GM18907 (cell line): Measurements from ENCODE around the gene RTN3.
"Not testable (repeated sequence)": the region's sequence is repeated elsewhere in the genome, so short reads cannot be mapped to it uniquely, and the experiment has no call there.

Experiments
- ATAC-seq: cut with Tn5 transposase; IDR thresholded peaks from one replicate; pipeline ENCODE4 v1.9.1; 2021; ENCODE audit warnings: mild to moderate bottlenecking, moderate library complexity; ENCODE audit not compliant: unreplicated experiment

RTN3 gene

DNA sequence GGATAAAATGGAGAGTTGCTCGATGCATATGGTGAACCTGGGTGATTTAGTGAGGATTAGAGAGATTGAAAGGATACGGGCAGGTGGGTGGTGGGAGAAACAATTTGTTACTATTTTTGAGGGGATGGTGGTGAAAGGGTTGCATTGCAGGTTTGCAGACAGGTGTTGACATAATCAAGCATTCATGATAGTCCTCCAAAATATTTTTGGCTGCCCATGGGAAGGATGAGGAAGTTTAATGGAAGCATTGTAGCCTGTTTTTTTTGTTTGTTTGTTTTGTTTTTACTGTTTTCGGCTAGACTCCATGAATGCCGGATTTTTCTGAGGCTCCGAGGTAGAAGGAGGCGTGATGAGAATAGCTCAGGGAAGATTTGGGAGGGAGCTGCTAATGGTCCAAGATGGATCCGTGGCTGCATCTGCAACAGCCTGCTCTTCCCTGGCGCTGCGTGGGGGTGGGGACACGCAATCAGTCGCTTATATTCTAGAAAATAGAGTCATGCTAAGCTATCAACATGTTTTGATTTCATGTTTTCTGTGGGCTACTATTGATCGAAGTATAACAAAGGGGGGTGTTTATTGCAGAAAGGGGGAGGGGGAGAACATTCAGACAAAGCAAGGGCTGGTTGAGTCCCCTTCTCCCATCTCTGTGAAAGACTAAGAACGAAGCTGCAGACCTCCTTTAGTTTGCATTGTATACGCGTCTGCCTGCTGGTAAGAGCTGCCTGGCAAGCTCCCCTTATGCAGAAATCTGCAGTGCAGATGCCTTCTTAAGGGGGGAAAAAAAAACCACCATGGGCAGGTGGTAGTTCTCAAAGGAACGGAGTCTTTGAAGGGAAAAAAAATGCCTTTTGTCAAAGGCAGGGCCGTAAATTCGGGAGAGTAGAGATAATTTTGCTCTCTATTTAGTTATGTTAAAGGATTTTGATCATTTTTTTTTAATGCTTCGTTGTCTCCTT, 1.0 kb downstream of the RTN3 start:
- peak; percentile 11 for ATAC-seq

DNA sequence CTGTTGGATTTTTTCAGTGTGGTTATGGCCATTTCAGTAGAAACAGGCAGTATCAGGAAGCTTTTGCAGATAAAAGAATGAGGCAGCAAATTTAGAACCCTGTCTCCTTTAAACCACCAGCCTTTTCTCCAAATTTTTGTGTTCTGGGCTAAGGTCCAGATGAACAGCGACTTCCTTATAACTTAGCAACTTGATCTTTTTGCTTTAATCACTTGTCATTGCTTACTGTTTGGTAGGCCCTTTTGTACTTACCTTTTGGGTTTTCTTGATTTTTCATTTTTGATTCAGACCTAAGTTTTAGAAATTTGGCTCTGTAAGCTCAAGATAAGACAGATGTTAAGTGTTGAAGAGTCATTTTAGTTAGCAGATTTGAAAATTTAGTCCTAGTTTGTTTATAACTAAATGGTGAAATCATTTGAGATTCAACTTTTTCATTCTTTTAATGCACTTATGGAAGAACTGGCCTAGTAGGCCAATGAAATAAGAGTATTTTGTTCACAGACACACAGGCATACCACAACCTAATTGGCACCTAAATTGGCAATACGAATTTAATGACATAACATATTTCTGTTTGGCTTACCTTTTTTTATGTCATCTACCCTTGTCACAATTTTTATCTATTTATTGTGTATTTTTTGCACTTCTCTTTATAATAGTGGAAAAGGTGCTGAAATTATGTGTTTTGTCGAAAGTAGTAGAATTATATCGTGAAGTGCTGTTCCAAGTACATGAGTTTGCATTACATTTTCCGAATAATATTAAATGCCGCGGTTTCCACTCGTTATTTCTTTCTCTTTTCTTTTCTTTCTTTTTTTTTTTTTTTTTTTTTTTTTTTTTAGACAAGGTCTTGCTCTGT, 2.1 kb downstream of the RTN3 start:
- ATAC-seq: no peak

DNA sequence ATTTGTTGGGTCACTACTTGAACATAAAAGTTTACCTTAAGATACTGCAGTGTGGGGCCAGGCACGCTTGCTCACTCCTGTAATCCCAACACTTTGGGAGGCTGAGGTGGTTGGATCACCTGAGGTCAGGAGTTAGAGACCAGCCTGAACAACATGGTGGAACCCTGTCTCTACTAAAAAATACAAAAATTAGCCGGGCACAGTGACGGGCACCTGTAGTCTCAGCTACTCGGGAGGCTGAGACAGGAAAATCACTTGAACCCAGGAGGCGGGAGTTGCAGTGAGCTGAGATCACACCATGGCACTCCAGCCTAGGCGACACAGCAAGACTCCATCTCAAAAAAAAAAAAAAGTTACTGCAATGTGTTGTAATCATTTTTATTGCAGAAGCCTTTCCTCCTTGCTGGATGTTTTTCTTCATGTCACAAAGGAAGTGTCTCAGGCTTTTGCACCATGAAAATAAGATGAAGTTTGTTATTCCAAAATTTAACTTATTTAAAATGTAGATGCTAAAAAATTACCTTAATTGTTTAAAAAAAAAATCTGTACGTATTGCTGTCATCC, 3.9 kb downstream of the RTN3 start:
- not testable (repeated sequence) for ATAC-seq

DNA sequence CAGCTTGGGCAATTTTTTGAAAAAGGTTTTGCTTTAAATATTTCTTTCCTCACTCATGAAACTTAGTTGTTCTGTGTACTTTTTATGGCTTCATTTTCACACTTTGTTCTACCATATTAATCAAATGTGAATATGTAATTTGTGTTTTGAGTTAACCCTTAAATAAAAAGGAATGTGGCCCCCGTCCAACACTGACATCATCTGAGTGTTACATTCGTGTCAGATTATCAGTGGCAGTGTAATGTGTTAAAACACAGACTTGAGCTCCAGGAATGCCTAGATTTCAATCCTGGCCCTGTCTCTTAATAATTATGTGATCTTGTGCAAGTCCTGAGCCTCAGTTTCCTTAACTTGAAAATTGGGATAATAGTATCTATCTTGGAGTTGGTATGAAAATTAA, 5.6 kb downstream of the RTN3 start:
- no peak for ATAC-seq

DNA sequence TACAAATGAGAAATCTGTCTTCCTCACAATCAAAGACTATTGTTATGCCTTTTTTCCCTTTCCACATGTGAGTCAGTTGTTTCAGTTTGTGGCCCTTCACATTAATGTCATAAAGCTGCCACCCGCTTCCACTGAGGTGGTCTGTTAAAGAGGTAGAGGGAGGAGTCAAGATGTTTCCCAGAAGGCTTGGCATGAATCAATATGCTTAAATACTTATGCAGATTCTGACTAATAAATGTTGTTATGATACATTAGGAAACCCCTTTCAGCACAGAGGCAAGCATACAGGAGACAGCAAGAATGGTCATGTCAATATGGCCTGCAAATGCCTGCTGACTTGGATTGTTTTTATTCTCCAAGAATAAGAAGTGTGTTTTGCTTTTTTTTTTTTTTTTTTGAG, 6.5 kb downstream of the RTN3 start:
- ATAC-seq: no peak

DNA sequence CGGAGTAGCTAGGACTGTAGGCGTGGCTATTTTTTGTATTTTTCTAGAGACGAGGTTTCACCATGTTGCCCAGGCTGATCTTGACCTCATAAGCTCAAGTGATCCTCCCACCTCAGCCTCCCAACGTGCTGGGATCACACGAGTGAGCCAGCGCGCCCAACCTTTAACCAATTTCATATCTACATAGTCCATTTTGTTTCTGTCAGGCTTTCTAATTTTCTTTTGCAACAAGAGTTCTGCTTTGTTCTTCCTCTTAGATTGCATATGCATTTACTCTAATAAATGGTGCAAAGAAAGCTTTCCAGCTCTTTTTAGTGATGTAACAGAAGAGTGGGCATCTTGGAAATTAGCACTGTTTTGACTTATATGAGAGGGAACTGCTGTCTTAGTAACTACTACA, 13.3 kb downstream of the RTN3 start:
- ATAC-seq: no peak

DNA sequence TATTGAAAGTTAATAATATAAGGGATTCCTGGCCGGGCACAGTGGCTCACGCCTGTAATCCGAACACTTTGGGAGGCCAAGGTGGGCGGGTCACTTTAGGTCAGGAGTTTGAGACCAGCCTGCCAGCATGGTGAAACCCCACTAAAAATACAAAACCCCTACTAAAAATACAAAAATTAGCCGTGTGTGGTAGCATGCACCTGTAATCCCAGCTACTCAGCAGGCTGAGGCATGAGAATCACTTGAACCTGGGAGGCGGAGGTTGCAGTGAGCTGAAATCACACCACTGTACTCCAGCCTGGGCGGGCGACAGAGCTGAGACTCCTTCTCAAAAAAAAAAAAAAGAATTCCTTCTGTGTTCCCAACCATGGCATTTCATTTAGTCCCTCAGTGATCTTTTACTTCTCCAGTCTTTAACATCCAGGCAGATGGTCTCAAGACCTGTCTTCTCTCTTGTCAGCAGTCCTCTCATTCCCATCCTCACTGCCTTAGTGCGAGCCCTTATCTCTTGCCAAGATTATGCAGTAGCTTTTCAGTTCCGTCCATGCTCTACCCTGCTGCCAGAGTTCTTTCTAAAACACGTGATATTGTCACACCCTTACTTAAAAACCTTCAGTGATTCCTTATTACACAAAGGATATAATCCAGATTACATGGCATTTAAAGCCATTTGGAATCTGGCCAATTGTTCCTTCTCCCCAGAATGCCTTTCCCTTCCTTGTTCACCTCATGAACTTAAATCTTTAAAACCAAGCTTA, 17.9 kb downstream of the RTN3 start:
- no peak for ATAC-seq

DNA sequence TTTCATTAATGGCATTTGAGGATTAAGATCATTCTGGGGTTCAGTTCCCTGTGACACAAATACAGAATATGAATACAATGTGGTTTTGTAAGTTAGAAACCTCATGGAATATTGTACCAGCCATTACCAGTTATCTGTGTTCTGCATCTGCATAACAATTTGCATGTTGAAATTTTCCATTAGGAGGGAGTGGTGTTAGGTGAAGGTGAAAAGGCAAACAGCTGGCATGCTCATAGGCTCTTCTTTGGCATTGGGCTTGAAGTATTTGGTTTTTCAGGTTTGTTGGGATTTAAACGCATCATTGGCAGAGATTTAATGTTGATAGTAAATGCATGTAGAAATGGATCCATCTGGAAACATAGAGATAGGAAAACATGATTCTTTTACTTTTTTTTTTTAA, 18.6 kb downstream of the RTN3 start:
- ATAC-seq: no peak

DNA sequence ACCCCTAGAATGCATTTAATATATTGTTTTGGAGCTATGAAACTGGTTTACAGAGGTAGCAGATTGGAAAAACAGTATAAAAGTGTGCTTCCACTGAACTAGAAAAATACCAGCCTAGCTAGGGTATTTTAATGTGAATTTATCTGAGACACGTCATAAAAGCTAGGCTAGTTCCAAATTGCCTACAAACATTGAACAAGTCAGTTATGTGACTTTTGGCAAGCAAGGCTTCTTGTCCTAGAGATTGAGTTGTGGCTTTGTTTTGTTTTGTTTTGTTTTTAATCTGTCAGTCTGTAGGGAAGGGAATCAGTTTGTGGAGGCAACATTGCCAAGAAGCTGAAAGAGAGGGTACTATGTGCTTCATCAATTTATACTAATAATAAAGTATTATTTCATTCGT, 24.2 kb downstream of the RTN3 start:
- no peak for ATAC-seq

DNA sequence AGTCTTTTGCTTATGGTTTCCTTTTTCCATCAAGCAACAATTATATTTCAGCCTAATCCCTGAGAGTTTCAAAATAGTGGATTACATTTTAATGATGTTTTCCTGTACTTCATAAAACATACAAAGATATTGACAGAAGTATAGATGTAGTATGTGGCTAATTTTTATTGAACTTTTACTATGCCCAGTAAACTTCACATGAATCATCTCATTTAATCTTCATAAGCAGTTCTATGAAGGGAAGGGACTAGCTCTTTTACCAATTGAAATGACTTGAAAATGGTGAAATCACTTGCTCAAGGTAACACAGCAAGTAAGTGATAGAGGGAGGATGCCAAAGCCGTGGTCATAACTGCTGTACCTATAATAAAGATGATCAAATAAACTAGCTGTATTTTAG, 27.5 kb downstream of the RTN3 start:
- no peak for ATAC-seq

DNA sequence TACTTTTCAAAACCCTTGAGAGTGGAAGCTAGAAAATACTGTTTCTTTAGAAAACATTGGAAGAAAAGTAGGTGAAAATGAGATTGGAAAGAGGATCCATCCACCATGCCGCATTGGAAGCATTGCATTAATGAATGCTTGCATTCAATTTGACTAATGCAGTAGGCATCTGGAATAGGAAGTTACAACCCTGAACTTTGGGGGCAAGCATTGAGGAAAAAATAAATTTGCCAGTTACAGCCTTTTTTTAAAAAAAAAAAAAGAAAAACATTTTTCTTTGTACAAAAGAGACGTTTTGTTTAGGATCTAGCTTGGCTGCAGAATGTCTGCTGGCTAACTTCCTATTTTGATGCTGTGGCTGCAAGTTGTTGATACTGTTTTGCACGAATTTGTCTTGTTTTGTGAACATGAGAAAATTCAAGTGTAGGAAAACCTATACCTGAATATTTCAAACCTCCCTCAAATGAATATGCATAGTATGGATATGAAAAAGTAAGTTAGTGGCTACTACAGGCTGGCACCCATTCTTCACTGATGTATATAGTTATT, 28.1 kb downstream of the RTN3 start:
- ATAC-seq: no peak

DNA sequence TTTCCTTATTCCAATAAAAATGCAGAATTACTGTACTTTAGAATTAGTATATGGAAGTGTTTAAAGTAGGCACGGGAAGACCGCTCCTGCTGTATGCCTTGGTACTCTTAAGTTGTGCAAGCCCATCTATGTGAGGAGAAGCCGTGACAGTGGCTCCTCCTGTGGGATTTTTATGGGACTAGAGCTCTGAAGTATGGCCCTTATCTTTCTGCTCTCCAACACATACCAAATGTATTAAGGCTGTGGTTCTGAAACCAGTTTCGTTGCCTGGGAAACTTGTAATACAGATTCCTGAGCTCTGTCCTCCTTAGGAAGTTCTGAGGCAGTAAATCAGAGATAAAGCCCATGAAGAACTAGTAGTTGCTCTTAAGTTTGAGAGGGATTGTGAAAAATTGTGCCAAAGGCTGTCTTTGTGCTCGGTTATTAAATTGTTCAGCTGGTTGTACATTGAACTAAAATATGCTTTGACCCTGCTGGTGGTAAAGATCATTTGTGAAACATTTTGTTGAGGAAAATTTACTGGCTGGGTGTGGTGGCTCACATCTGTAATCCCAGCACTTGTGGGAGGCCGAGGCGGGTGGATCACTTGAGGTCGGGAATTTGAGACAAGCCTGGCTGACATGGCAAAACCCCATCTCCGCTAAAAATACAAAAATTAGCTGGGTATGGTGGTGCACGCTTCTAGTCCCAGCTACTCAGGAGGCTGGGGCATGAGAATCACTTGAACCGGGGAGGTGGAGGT, 29.3 kb downstream of the RTN3 start:
- no peak for ATAC-seq

DNA sequence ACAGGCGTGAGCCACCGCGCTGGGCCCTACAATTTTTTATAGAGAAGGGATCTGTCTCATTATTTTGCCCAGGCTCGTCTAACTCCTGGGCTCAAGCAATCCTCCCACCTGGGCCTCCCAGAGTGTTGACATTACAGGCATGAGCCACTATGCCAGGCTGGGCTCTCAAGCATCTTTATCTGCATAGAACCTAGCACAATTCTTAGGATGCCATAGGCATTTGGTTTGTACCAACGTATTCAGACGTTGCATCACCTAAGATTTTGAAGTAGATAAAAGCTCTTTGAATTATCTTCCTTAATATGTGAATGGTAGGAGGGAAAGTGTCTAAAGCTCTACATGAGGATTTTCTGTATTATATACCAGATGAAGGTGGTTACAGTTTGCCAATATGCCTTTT, 30.5 kb downstream of the RTN3 start:
- ATAC-seq: no peak

DNA sequence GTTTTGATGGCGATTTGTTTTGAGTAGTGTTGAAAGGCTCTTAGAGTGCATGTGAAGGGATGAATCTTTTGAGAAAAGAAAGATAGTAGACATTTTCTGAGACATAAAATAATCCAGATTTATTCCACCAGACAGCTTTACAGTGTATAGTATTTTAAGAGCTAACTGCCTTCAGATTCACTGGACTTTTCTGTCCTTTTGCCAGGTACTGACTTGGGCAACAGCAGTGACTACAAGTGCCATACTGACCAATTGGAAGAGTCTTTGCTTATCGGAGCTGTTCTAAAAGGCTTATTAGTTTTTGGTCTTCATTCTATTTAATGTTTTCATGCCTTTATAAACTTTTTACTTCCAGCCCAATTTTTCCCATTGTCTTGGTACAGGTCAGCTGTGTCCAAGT, 32.5 kb downstream of the RTN3 start:
- ATAC-seq: no peak

DNA sequence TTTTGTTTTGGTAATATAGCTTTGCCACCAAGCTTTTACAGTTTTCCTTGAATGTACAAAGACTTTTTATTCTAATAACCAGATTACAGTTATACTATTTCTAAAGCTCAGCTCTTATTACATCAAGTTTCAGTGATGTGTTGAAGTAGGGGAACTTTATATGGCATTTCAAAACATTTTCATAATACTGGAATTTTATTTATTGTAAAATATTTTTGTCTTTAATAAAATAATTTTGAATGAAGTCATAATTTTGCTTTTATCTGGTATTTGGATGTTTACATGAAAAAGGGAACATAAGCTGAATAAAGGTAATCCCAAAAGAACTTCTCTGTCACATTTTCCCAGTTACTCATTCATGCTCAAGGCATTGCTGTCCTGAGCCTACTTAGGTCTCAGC, 34.7 kb downstream of the RTN3 start:
- ATAC-seq: no peak

DNA sequence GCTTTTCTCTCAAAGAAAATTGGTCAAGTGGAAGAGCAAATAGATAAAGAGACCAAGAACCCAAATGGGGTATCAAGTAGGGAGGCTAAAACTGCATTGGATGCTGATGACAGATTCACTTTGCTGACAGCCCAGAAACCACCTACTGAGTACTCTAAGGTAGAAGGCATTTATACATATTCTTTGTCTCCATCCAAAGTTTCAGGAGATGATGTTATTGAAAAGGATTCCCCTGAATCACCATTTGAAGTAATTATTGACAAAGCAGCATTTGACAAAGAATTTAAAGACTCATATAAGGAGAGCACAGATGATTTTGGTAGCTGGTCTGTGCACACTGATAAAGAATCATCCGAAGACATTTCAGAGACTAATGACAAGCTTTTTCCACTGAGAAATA, 37.7 kb downstream of the RTN3 start:
- ATAC-seq: no peak

DNA sequence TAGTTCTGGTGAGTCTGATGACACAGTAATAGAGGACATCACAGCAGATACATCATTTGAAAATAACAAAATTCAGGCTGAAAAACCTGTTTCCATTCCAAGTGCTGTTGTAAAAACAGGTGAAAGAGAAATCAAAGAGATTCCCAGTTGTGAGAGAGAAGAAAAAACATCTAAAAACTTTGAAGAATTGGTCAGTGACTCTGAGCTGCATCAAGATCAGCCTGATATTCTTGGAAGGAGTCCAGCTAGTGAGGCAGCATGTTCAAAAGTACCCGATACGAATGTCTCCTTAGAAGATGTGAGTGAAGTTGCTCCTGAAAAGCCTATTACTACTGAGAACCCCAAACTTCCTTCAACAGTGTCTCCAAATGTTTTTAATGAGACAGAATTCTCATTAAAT, 38.7 kb downstream of the RTN3 start:
- no peak for ATAC-seq

DNA sequence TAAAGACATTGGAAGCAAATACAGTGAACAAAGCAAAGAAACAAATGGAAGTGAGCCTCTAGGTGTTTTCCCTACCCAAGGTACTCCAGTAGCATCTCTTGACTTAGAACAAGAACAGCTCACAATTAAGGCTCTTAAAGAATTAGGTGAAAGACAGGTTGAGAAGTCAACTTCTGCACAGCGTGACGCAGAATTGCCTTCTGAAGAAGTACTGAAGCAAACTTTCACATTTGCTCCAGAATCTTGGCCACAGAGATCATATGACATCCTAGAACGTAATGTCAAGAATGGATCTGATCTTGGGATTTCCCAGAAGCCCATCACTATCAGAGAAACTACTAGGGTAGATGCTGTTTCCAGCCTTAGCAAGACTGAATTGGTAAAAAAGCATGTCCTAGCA, 39.3 kb downstream of the RTN3 start:
- ATAC-seq: no peak

DNA sequence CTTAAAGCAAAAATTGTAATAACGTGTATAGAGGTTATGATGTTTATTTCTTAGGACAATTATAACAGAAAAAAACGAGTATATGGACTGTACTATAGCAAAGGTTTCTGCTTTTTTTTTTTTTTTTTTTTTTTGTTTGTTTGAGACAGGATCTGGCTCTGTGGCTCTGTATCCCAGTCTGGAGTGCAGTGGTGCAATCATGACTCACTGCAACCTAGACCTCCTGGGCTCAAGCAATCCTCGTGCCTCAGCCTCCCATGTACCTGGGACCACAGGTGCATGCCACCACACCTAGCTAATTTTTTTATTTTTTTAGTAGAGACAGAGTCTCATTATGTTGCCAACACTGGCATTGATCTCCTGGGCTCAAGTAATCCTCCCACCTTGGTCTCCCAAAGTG, 48.0 kb downstream of the RTN3 start:
- no peak for ATAC-seq

DNA sequence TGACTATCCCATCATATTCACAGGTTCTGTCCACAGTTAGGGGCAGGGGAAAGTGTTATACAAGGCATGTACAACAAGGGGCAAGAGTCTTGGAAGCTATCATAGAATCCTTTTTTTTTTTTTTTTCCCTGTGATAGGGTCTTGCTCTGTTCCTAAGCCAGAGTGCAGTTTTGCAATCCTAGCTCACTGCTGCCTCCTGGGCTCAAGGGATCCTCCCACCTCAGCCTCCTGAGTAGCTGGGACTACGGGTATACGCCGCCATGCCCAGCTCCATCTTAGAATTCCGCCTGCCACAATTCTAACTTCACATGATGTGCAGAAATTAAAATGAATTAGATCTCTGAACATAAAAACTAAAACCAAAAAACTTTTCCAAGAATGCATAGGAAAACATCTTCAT, 55.6 kb downstream of the RTN3 start:
- ATAC-seq: no peak
